Smooth muscle cell (in vitro differentiated cells): Measurements from ENCODE around the gene SEMA4A. TPM values are rescaled to one million over a fixed set of nuclear protein-coding genes. Genes with fewer than 3 reads are reported as not detected.

Experiments
- DNase-seq: peaks from one replicate; lab custom pipeline; 2025; ENCODE audit not compliant: unreplicated experiment; lab: John Stamatoyannopoulos, UW
- H2AFZ ChIP-seq: fragments of 200-600 bp; sonication (generic); 2 replicates; pipeline ENCODE4 v1.6.0; 2016; ENCODE audit warnings: antibody characterized with exemption, low read depth, mild to moderate bottlenecking
- H3F3A ChIP-seq: fragments of 200-600 bp; sonication (generic); 2 replicates; pipeline ENCODE4 v1.6.0; 2017; ENCODE audit warnings: antibody characterized with exemption, low read depth
- H3K27ac ChIP-seq: fragments of 200-600 bp; sonication (generic); 2 replicates; pipeline ENCODE4 v1.5.1; 2016; ENCODE audit warnings: low read depth, mild to moderate bottlenecking
- H3K27me3 ChIP-seq: fragments of 200-600 bp; sonication (generic); 2 replicates; pipeline ENCODE4 v1.6.1; 2016; ENCODE audit warnings: low read depth, mild to moderate bottlenecking
- H3K36me3 ChIP-seq: fragments of 200-600 bp; sonication (generic); 2 replicates; pipeline ENCODE4 v1.5.1; 2016; ENCODE audit warnings: low read depth
- H3K4me1 ChIP-seq: fragments of 200-600 bp; sonication (generic); 2 replicates; pipeline ENCODE4 v1.5.1; 2016; ENCODE audit warnings: low read depth
- H3K4me2 ChIP-seq: fragments of 200-600 bp; sonication (generic); 2 replicates; pipeline ENCODE4 v1.6.0; 2016; ENCODE audit warnings: mild to moderate bottlenecking
- H3K4me3 ChIP-seq: fragments of 200-600 bp; sonication (generic); 2 replicates; pipeline ENCODE4 v1.5.1; 2016; ENCODE audit warnings: mild to moderate bottlenecking
- H3K79me2 ChIP-seq: fragments of 200-600 bp; sonication (generic); 2 replicates; pipeline ENCODE4 v1.6.0; 2016; ENCODE audit warnings: low read depth, mild to moderate bottlenecking
- H3K9ac ChIP-seq: fragments of 200-600 bp; sonication (generic); 2 replicates; pipeline ENCODE4 v1.6.0; 2016; ENCODE audit warnings: low read depth
- H3K9me3 ChIP-seq: fragments of 200-600 bp; sonication (generic); replicated peaks from 2 replicates; pipeline ENCODE4 v1.5.1; 2016; ENCODE audit warnings: low read depth
- H4K20me1 ChIP-seq: fragments of 200-600 bp; sonication (generic); 2 replicates; pipeline ENCODE4 v1.6.0; 2016; ENCODE audit warnings: low read depth
- WGBS: methylation state at CpG from one replicate; pipeline ENCODE4 v1.1.7; 2016; ENCODE audit warnings: low lambda C conversion rate; 5-methylcytosine and 5-hydroxymethylcytosine counted together
- polyA plus RNA-seq: library from polyadenylated mRNA; unstranded; fragments of >200 nt; fragmentation: Nextera tagmentation; extraction: Ambion mirVana; gene quantifications from 2 replicates; pipeline ENCODE4 v1.2.1, GENCODE V29; 2016
- total RNA-seq: library from RNA; depleted of rRNA; stranded (reverse); fragments of >200 nt; gene quantifications from 2 replicates; pipeline ENCODE4 v1.2.3, GENCODE V29; 2014
- TF ChIP-seq, protein P1 (sequence below): fragments of 200-600 bp; sonication (generic); IDR thresholded peaks from 2 replicates; pipeline ENCODE4 v1.5.1; 2017; ENCODE audit warnings: borderline replicate concordance, mild to moderate bottlenecking, antibody characterized with exemption; ENCODE audit not compliant: insufficient read depth, poor library complexity, severe bottlenecking

The SEMA4A gene
- total and polyA plus RNA-seq, 2 experiments from 2014 or later, result 2.1 to 2.2 TPM

DNA sequence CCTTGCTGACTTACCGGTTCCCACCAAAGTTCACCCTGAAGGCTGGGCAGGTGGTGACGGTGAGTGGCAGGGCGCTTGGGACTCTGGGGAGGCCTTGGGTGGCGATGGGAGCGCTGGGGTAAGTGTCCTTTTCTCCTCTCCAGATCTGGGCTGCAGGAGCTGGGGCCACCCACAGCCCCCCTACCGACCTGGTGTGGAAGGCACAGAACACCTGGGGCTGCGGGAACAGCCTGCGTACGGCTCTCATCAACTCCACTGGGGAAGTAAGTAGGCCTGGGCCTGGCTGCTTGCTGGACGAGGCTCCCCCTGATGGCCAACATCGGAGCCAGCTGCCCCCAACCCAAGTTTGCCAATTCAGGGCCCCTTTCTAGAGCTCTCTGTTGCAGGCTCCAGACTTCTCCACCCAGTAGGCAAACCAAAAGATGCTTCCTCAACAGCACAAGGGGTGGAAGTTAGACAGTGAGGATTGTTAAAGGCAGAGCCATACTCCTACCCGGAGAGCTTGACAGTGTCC, 16.4 kb upstream of the SEMA4A start:
- Histone ChIP-seq H3K36me3 (peaks cover 23% of the 10 kb centered on the region), H3K27me3 (no peaks in the 10 kb centered on the region), H3K9ac (no peak overlapping the region), H3K4me3 (no peak overlapping the region), H3K4me2 (no peak overlapping the region), H3K4me1 (no peaks in the 10 kb centered on the region), H4K20me1 (peaks cover 98% of the 10 kb centered on the region), H3K27ac (no peak overlapping the region), H3K9me3 (no peaks in the 10 kb centered on the region), H2AFZ (no peak overlapping the region), H3K79me2 (peaks cover 23% of the 10 kb centered on the region), H3F3A (peaks cover 52% of the 10 kb centered on the region)
- TF ChIP-seq, protein P1, sequence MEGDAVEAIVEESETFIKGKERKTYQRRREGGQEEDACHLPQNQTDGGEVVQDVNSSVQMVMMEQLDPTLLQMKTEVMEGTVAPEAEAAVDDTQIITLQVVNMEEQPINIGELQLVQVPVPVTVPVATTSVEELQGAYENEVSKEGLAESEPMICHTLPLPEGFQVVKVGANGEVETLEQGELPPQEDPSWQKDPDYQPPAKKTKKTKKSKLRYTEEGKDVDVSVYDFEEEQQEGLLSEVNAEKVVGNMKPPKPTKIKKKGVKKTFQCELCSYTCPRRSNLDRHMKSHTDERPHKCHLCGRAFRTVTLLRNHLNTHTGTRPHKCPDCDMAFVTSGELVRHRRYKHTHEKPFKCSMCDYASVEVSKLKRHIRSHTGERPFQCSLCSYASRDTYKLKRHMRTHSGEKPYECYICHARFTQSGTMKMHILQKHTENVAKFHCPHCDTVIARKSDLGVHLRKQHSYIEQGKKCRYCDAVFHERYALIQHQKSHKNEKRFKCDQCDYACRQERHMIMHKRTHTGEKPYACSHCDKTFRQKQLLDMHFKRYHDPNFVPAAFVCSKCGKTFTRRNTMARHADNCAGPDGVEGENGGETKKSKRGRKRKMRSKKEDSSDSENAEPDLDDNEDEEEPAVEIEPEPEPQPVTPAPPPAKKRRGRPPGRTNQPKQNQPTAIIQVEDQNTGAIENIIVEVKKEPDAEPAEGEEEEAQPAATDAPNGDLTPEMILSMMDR, result no peak
- WGBS, result 88% methylated on average over 12 of the region's 12 CpGs
- no peak for DNase-seq

DNA sequence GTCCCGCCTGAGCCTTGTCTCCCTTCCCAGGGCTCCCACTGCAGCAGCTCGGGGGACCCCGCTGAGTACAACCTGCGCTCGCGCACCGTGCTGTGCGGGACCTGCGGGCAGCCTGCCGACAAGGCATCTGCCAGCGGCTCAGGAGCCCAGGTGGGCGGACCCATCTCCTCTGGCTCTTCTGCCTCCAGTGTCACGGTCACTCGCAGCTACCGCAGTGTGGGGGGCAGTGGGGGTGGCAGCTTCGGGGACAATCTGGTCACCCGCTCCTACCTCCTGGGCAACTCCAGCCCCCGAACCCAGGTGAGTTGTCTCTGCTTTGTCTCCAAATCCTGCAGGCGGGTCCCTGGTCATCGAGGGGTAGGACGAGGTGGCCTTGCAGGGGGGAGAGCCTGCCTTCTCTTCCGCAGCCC, 14.9 kb upstream of the SEMA4A start:
- TF ChIP-seq, protein P1, result no peak
- Histone ChIP-seq H3K4me2 (no peak overlapping the region), H2AFZ (no peak overlapping the region), H3K36me3 (peaks cover 23% of the 10 kb centered on the region), H3K27ac (no peak overlapping the region), H3F3A (peaks cover 52% of the 10 kb centered on the region), H3K9ac (no peak overlapping the region), H3K27me3 (no peaks in the 10 kb centered on the region), H3K9me3 (no peaks in the 10 kb centered on the region), H4K20me1 (peaks cover 83% of the 10 kb centered on the region), H3K79me2 (peaks cover 10% of the 10 kb centered on the region), H3K4me1 (no peaks in the 10 kb centered on the region), H3K4me3 (no peak overlapping the region)
- WGBS, result over 99% methylated on average over 17 of the region's 22 CpGs
- DNase-seq, result no peak

DNA sequence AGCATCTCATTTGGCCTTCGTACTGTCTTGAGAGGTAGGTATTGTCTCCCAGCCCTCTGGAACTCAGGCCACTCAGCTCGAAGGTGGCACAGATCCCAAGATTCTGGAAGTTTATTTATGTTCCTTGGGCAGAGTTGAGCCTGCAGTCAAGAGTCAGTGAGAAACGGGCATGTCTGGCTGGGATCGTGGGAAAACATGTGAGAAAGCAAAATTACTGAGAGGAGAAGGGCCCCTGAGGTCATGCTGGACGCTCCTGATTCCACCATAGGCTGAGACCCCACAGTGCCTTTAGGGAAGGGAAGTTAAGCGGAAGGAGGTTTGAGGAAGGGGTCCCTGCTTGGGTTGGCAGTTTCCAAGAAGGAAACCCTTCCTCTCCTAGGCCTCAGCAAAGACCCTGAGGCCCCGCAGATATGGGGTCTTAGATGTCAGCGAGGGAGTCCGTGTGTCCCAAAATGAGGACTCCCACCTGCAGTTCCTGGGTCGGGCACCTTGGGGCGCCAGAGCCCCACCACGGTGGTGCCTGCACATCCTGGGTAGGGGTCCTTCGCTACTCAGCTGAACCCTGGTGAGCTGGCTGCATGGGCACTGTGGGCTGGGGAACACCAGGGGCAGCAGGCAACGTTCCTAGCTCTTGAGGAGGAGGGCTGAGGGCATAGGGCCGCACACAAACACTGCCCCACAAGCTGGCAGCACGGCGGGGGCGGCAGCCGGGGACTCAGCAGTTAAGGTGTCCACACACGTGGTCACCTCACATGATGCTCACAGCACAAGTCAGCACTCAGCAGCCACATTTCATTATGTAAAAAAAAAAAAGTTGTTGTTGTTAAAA, 12.3 kb upstream of the SEMA4A start:
- peak overlapping the region; percentile 3 for H3K27ac ChIP-seq
- peaks cover 8% of the 10 kb centered on the region for H3K36me3 ChIP-seq
- peaks cover 38% of the 10 kb centered on the region for H3F3A ChIP-seq
- H4K20me1 ChIP-seq, result peaks cover 62% of the 10 kb centered on the region
- H3K4me1 ChIP-seq, result peaks cover under 1% of the 10 kb centered on the region
- H3K4me2 ChIP-seq, result no peak overlapping the region
- H3K9me3 ChIP-seq, result no peaks in the 10 kb centered on the region
- no peaks in the 10 kb centered on the region for H3K79me2 ChIP-seq
- no peaks in the 10 kb centered on the region for H3K27me3 ChIP-seq
- WGBS, result 65% methylated on average over 20 of the region's 20 CpGs
- no peak for DNase-seq
- no peak overlapping the region for H3K9ac ChIP-seq
- TF ChIP-seq, protein P1, result peak; percentile 50
- no peak overlapping the region for H2AFZ ChIP-seq
- H3K4me3 ChIP-seq, result no peak overlapping the region
